HepG2 (cell line): ENCODE measurements around the gene RGL3. TPM values are rescaled to one million over a fixed set of nuclear protein-coding genes. Genes with fewer than 3 reads are reported as not detected.

Source experiments
- ATAC-seq: fragments of 200-7000 bp; cut with Tn5 transposase; 3 replicates; pipeline ENCODE4 v1.9.1; 2020; ENCODE audit warnings: mild to moderate bottlenecking, moderate library complexity
- BruUV-seq: library from RNA; stranded (reverse); fragments of 400-500 nt; replicated peaks from 2 replicates; lab custom pipeline; 2021; lab: Mats Ljungman, UMichigan
- CTCF ChIA-PET: fragments of 300-600 bp; formaldehyde crosslinking; extraction: SDS; loops from one replicate; lab custom pipeline; 2021; ENCODE audit warnings: low total read pairs, inconsistent platforms, low intra/inter-chr PET ratio; lab: Yijun Ruan, JAX
- POLR2A ChIA-PET: fragments of 350-600 bp; sonication (Branson Sonifier 250); formaldehyde crosslinking; loops from one replicate; lab custom pipeline; 2020; ENCODE audit warnings: antibody characterized with exemption, inconsistent platforms; lab: Yijun Ruan, JAX
- DNase-seq: peaks from one replicate; pipeline ENCODE4 v3.0.0-alpha.2; 2015; ENCODE audit warnings: low spot score
- FAIRE-seq: peaks from 3 replicates; lab custom pipeline; 2011; peaks lifted over from hg19 to GRCh38; lab: Jason Lieb, UNC
- H2AFZ ChIP-seq: one replicate; pipeline ENCODE4 v1.6.1; 2011; ENCODE audit warnings: low read length, inconsistent platforms
- H3K27ac ChIP-seq: fragments of 300-600 bp; 3 replicates; pipeline ENCODE4 v1.8.0; 2011; ENCODE audit warnings: mixed run types, mild to moderate bottlenecking, mixed read lengths, low read length, inconsistent platforms; ENCODE audit not compliant: insufficient read depth; ENCODE audit errors: extremely low read length
- H3K27me3 ChIP-seq, 2 experiments: fragments of 200-600 bp in 1 of 2; 2 replicates in 1 of 2; 3 replicates in 1 of 2; pipeline versions ENCODE4 v1.6.0 to v1.8.0; 2011; ENCODE audit warnings: low read length in 2 of 2, mild to moderate bottlenecking in 2 of 2, moderate library complexity in 2 of 2, inconsistent platforms in 1 of 2; ENCODE audit not compliant: insufficient read depth in 2 of 2, control insufficient read depth in 1 of 2
- H3K36me3 ChIP-seq, 2 experiments: fragments of 200-600 bp in 1 of 2; replicated peaks in 1 of 2; 2 replicates in 1 of 2; 3 replicates in 1 of 2; pipeline versions ENCODE4 v1.5.1 to v1.8.0; 2011; ENCODE audit warnings: low read length in 2 of 2, inconsistent platforms in 1 of 2; ENCODE audit not compliant: insufficient read depth in 2 of 2, control insufficient read depth in 1 of 2
- H3K4me1 ChIP-seq: 2 replicates; pipeline ENCODE4 v1.5.1; 2012; ENCODE audit warnings: low read length, inconsistent platforms; ENCODE audit not compliant: insufficient read depth
- H3K4me2 ChIP-seq: 2 replicates; pipeline ENCODE4 v1.6.0; 2011; ENCODE audit warnings: low read depth, low read length, inconsistent platforms
- H3K4me3 ChIP-seq, 3 experiments: fragments of 200-600 bp in 1 of 3; sonication (generic), shearing (Covaris generic) in 1 of 3; replicated peaks in 1 of 3; 2 replicates each; pipeline ENCODE4 v1.5.1; 2011 to 2016; ENCODE audit warnings: low read length in 3 of 3, inconsistent platforms in 2 of 3, low read depth in 2 of 3, mild to moderate bottlenecking in 2 of 3, control low read depth in 1 of 3, mixed read lengths in 1 of 3; ENCODE audit not compliant: insufficient read depth in 1 of 3
- H3K79me2 ChIP-seq: one replicate; pipeline ENCODE4 v1.6.1; 2011; ENCODE audit warnings: low read length, inconsistent platforms; ENCODE audit not compliant: insufficient read depth
- H3K9ac ChIP-seq: 2 replicates; pipeline ENCODE4 v1.6.0; 2011; ENCODE audit warnings: mild to moderate bottlenecking, low read depth, low read length, inconsistent platforms; ENCODE audit not compliant: insufficient read depth
- H3K9me3 ChIP-seq: 2 replicates; pipeline ENCODE4 v1.5.1; 2012; ENCODE audit warnings: mild to moderate bottlenecking, low read length
- H4K20me1 ChIP-seq: 2 replicates; pipeline ENCODE4 v1.6.0; 2011; ENCODE audit warnings: inconsistent platforms, mild to moderate bottlenecking, low read length, moderate library complexity; ENCODE audit not compliant: insufficient read depth
- NFKBIZ ChIP-seq: IDR thresholded peaks from 2 replicates; pipeline ENCODE4 v1.6.1; 2018; ENCODE audit warnings: missing genetic modification reagents, missing compliant biosample characterization
- NR2F1 ChIP-seq, 2 experiments: fragments of 450-650 bp in 1 of 2; formaldehyde crosslinking in 1 of 2; IDR thresholded peaks; 2 replicates each; pipeline versions ENCODE4 v1.5.0 to v1.6.1; 2016 to 2020; ENCODE audit warnings: mild to moderate bottlenecking in 1 of 2, missing compliant biosample characterization in 1 of 2, missing genetic modification reagents in 1 of 2, moderate library complexity in 1 of 2
- POLR2AphosphoS5 ChIP-seq: IDR thresholded peaks from 2 replicates; pipeline ENCODE4 v1.6.1; 2012; ENCODE audit warnings: low read depth, low read length
- REXO4 ChIP-seq: sonication (generic); formaldehyde crosslinking; IDR thresholded peaks from 2 replicates; pipeline ENCODE4 v1.8.0; 2022; ENCODE audit warnings: missing genetic modification reagents, mild to moderate bottlenecking, borderline replicate concordance
- ZNF326 ChIP-seq: sonication (generic); formaldehyde crosslinking; IDR thresholded peaks from 2 replicates; pipeline ENCODE4 v1.4.0; 2020; ENCODE audit warnings: missing genetic modification reagents, borderline replicate concordance
- ZNF629 ChIP-seq: sonication (generic); formaldehyde crosslinking; conservative IDR thresholded peaks from 2 replicates; pipeline ENCODE4 v1.5.0; 2020; ENCODE audit warnings: missing genetic modification reagents
- ZNF672 ChIP-seq: sonication (generic); formaldehyde crosslinking; IDR thresholded peaks from 2 replicates; pipeline ENCODE4 v1.8.1; 2022; ENCODE audit warnings: missing genetic modification reagents
- ZNF720 ChIP-seq: sonication (generic); formaldehyde crosslinking; IDR thresholded peaks from 2 replicates; pipeline ENCODE4 v1.4.0; 2020; ENCODE audit warnings: missing genetic modification reagents
- ZNF749 ChIP-seq: sonication (generic); formaldehyde crosslinking; IDR thresholded peaks from 2 replicates; pipeline ENCODE4 v1.8.0; 2022; ENCODE audit warnings: mild to moderate bottlenecking, missing genetic modification reagents, moderate library complexity, borderline replicate concordance
- WGBS: methylation state at CpG from one replicate; pipeline ENCODE4 v1.1.6; 2017; ENCODE audit warnings: low lambda C conversion rate; 5-methylcytosine and 5-hydroxymethylcytosine counted together
- in situ Hi-C: cut with HindIII; loops from 2 replicates; pipeline ENCODE4 v1.10.0; 2017; ENCODE audit warnings: low pct_unique_long_range_greater_than_20kb; ENCODE audit not compliant: extremely low pct_ligation_motif_present
- intact Hi-C: fragments of 100-400 bp; cut with micrococcal nuclease; formaldehyde crosslinking; loops from one replicate; pipeline ENCODE4 v1.10.0; 2022; ENCODE audit not compliant: unreplicated experiment
- polyA plus RNA-seq, 8 experiments: library from polyadenylated mRNA; depleted of rRNA in 3 of 8; stranded (reverse) in 7 of 8; unstranded in 1 of 8; fragments of >200 nt; fragmentation: Illumina TruSeq in 4 of 8; extraction: Trizol in 4 of 8; gene quantifications; 2 replicates each; pipeline versions ENCODE4 v1.2.1 to v1.2.3, GENCODE V29; 2011 to 2016; ENCODE audit warnings: low read depth in 4 of 8, missing spikeins in 1 of 8, mixed read lengths in 1 of 8; ENCODE audit not compliant: insufficient read depth in 1 of 8
- total RNA-seq, 5 experiments: library from RNA; depleted of rRNA; stranded (reverse); fragments of >200 nt; fragmentation: Illumina TruSeq; extraction: Trizol; gene quantifications; 2 replicates each; pipeline ENCODE4 v1.2.3, GENCODE V29; 2016; ENCODE audit warnings: low read depth in 1 of 5
- TF ChIP-seq, protein P1 (sequence below): sonication (generic); formaldehyde crosslinking; IDR thresholded peaks from 2 replicates; pipeline ENCODE4 v1.5.0; 2020; ENCODE audit warnings: missing genetic modification reagents, mild to moderate bottlenecking, borderline replicate concordance
- TF ChIP-seq, protein P2 (sequence below): sonication (generic); formaldehyde crosslinking; IDR thresholded peaks from 2 replicates; pipeline ENCODE4 v1.4.0; 2020; ENCODE audit warnings: mild to moderate bottlenecking, missing genetic modification reagents, borderline replicate concordance

RGL3 gene
- total and polyA plus RNA-seq, 2 of the 13 experiments (the other 11 are each of a cell fraction or from before 2014, with no cell fraction given), result 4.2 to 7.6 TPM

DNA sequence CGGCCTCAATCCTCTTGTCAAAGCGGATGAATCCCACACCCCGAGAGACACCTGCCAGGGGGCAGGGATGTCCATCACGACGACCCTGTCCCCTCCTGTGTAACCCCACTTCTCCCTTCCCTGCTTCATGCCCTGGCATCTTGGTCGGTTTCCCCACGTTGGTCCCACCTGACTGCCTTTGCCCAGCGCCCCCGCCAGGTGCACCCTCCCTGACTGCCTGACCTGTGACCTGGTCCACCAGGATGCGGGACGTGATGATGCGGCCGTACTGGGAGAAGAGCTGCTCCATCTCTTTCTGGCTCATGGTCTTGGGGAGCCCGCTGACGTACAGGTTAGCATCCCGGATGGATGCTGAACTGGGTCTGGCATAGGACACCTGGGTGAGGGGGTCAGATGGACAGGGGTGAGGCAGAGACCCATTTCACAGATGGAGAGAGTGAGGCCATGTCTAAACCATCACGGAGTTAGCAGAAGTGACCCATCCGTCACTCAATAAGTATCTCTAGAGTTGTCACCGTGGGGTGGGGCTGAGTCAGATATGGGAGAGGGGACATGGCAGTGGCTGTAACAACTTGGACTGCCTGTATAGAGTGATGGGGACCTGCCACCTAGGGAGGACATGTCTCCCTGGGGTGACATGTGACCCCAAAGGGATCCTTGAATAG, 39.3 kb upstream of the RGL3 start:
- Histone ChIP-seq H2AFZ (no peak overlapping the region), H3K4me1 (peaks cover 10% of the 10 kb centered on the region), H3K4me2 (no peak overlapping the region), H3K9me3 (no peaks in the 10 kb centered on the region), H3K79me2 (no peaks in the 10 kb centered on the region), H3K36me3 (no peaks in the 10 kb centered on the region), H3K4me3 (no peak overlapping the region), H4K20me1 (no peaks in the 10 kb centered on the region), H3K9ac (no peak overlapping the region), H3K27ac (no peak overlapping the region), H3K27me3 (peaks cover 1 to 12% of the 10 kb centered on the region in 2 experiments; a peak in 2 of 5 replicates)
- ATAC-seq (no peak), DNase-seq (no peak), FAIRE-seq (no peak)
- POLR2A ChIA-PET, result no interaction called here
- BruUV-seq, result no TSS peak
- WGBS, result 47% methylated on average over 19 of the region's 19 CpGs
- in situ Hi-C loops, result loop anchor here (10.0 kb wide), 1 partner anchor 174 kb away; no protein-coding TSS in a partner anchor
- intact Hi-C loops, result no loop called here
- CTCF ChIA-PET, result no interaction called here
- TF ChIP-seq ZNF629 (CRISPR knock-in tag) (peak; percentile 56), ZNF326 (CRISPR knock-in tag) (no peak)

DNA sequence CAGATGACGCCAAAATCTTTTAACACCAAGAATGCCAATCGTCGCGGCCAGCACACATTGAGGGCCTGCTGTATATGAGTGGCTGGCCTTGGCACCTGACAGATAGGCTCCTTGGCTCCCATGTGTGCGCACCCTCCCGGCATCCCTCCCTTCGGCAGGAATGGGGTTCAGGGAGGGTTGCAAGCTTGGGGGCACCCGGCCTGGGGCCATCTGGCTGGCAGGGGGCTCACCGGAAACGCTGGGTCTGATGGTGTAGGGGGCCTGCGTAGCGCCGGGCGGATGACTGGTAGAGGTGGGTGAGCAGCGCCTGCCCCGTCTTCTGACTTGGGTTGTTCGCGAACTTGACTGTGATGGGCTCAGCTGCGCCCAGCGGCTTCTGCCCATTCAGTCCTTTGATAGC, 38.7 kb upstream of the RGL3 start:
- Histone ChIP-seq H3K27me3 (peaks cover 1 to 12% of the 10 kb centered on the region in 2 experiments; a peak in 2 of 5 replicates), H3K4me3 (no peak overlapping the region), H3K79me2 (no peaks in the 10 kb centered on the region), H3K9me3 (no peaks in the 10 kb centered on the region), H3K27ac (no peak overlapping the region), H4K20me1 (no peaks in the 10 kb centered on the region), H3K36me3 (no peaks in the 10 kb centered on the region), H3K9ac (no peak overlapping the region), H3K4me1 (peaks cover 16% of the 10 kb centered on the region), H3K4me2 (no peak overlapping the region), H2AFZ (no peak overlapping the region)
- no peak for TF ChIP-seq ZNF720 (CRISPR knock-in tag)
- TF ChIP-seq, protein P1, sequence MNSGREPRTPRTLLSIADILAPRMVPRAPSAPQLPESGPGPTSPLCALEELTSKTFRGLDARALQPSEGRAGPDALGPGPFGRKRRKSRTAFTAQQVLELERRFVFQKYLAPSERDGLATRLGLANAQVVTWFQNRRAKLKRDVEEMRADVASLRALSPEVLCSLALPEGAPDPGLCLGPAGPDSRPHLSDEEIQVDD, result no peak
- TF ChIP-seq, protein P2, sequence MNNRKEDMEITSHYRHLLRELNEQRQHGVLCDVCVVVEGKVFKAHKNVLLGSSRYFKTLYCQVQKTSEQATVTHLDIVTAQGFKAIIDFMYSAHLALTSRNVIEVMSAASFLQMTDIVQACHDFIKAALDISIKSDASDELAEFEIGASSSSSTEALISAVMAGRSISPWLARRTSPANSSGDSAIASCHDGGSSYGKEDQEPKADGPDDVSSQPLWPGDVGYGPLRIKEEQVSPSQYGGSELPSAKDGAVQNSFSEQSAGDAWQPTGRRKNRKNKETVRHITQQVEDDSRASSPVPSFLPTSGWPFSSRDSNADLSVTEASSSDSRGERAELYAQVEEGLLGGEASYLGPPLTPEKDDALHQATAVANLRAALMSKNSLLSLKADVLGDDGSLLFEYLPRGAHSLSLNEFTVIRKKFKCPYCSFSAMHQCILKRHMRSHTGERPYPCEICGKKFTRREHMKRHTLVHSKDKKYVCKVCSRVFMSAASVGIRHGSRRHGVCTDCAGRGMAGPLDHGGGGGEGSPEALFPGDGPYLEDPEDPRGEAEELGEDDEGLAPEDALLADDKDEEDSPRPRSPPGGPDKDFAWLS (CRISPR knock-in tag), result no peak
- TF ChIP-seq POLR2AphosphoS5, result no peak
- TF ChIP-seq NR2F1 (CRISPR knock-in tag; IDR thresholded peaks at IDR 0.05), result no peak
- no peak for TF ChIP-seq ZNF672
- TF ChIP-seq ZNF749 (CRISPR knock-in tag), result no peak
- TF ChIP-seq NFKBIZ (CRISPR knock-in tag), result no peak
- TF ChIP-seq REXO4 (CRISPR knock-in tag), result no peak
- intact Hi-C loops (no loop called here), in situ Hi-C loops (loop anchor here (10.0 kb wide), 1 partner anchor 173 kb away; no protein-coding TSS in a partner anchor)
- DNase-seq (no peak), ATAC-seq (no peak), FAIRE-seq (no peak)
- 72% methylated on average over 11 of the region's 20 CpGs for WGBS
- ChIA-PET CTCF (no interaction called here), POLR2A (no interaction called here)
- no TSS peak for BruUV-seq
